ENCODE data around the gene ARHGEF39.

DNA sequence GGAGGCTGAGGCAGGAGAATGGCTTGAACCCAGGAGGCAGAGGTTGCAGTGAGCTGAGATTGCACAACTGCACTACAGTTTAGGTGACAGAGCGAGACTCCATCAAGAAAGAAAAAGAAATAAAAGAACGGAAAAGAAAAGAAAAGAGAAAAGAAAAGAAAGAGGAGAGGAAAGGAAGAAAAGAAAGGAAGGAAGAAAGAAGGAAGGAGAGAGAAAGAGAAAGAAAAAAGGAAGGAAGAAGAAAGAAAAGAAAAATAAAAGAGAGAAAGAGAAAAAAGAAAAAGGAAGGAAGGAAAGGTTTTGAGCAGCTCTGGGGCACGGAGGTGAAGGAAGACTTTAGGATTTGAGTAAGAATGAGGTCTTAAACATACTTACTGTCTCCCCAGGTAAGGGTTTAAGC is 48.6 kb upstream of the ARHGEF39 start:
- TF ChIP-seq, protein P1, sequence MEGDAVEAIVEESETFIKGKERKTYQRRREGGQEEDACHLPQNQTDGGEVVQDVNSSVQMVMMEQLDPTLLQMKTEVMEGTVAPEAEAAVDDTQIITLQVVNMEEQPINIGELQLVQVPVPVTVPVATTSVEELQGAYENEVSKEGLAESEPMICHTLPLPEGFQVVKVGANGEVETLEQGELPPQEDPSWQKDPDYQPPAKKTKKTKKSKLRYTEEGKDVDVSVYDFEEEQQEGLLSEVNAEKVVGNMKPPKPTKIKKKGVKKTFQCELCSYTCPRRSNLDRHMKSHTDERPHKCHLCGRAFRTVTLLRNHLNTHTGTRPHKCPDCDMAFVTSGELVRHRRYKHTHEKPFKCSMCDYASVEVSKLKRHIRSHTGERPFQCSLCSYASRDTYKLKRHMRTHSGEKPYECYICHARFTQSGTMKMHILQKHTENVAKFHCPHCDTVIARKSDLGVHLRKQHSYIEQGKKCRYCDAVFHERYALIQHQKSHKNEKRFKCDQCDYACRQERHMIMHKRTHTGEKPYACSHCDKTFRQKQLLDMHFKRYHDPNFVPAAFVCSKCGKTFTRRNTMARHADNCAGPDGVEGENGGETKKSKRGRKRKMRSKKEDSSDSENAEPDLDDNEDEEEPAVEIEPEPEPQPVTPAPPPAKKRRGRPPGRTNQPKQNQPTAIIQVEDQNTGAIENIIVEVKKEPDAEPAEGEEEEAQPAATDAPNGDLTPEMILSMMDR (optimal IDR thresholded peaks at IDR 0.05 in 1 of 3, IDR thresholded peaks at IDR 0.05 in 1 of 3, conservative IDR thresholded peaks at IDR 0.05 in 1 of 3; ENCODE audit: extremely low read depth in 1 of 3, insufficient read depth in 2 of 3, low read length in 3 of 3) = no peak
- no peak for TF ChIP-seq EZH2 (IDR thresholded peaks at IDR 0.05; ENCODE audit: low read length)
